K562 (cell line): ENCODE measurements around the gene HYOU1. TPM values are rescaled to one million over a fixed set of nuclear protein-coding genes. Genes with fewer than 3 reads are reported as not detected.

Experiments used
- ATAC-seq: fragments of 200-7000 bp; cut with Tn5 transposase; 3 replicates; pipeline ENCODE4 v1.9.1; 2020; ENCODE audit warnings: moderate library complexity
- BruUV-seq: library from RNA; stranded (reverse); fragments of 400-500 nt; replicated peaks from 2 replicates; lab custom pipeline; 2021; lab: Mats Ljungman, UMichigan
- CTCF ChIA-PET: fragments of 300-600 bp; formaldehyde crosslinking; extraction: SDS; loops from one replicate; lab custom pipeline; 2021; ENCODE audit warnings: low intra/inter-chr PET ratio; lab: Yijun Ruan, JAX
- POLR2A ChIA-PET: fragments of 300-600, 350-650 bp; sonication (Branson Sonifier 250); formaldehyde crosslinking; extraction: SDS; loops from one replicate; lab custom pipeline; 2021; ENCODE audit warnings: antibody characterized with exemption, inconsistent platforms; lab: Yijun Ruan, JAX
- DNase-seq, 4 experiments: peaks; one replicate each; pipeline versions ENCODE4 v3.0.0 to v3.0.0-alpha.2; 2011 to 2018; ENCODE audit warnings: low spot score in 3 of 4, mixed read lengths in 3 of 4; ENCODE audit errors: extremely low read depth in 1 of 4
- FAIRE-seq: peaks from 2 replicates; lab custom pipeline; 2011; peaks lifted over from hg19 to GRCh38; lab: Jason Lieb, UNC
- H2AFZ ChIP-seq: 2 replicates; pipeline ENCODE4 v1.6.0; 2011; ENCODE audit warnings: low read depth, low read length, control low read depth, inconsistent platforms
- H3K27ac ChIP-seq: fragments of 200-600 bp; 3 replicates; pipeline ENCODE4 v1.8.0; 2011; ENCODE audit warnings: low read depth, mild to moderate bottlenecking, control low read depth, inconsistent platforms, low read length, moderate library complexity, mixed read lengths; ENCODE audit errors: extremely low read depth
- H3K27me3 ChIP-seq, 2 experiments: fragments of 300-600 bp in 1 of 2; 2 replicates in 1 of 2; 3 replicates in 1 of 2; pipeline versions ENCODE4 v1.6.0 to v1.8.0; 2011; ENCODE audit warnings: inconsistent platforms in 2 of 2, low read length in 2 of 2, mild to moderate bottlenecking in 1 of 2, mixed read lengths in 1 of 2, moderate library complexity in 1 of 2; ENCODE audit not compliant: control insufficient read depth in 2 of 2, insufficient read depth in 2 of 2
- H3K36me3 ChIP-seq: fragments of 300-600 bp; 3 replicates; pipeline ENCODE4 v1.8.0; 2011; ENCODE audit warnings: mild to moderate bottlenecking, low read length, inconsistent platforms; ENCODE audit not compliant: control insufficient read depth, insufficient read depth
- H3K4me1 ChIP-seq, 2 experiments: fragments of 200-600 bp in 1 of 2; replicated peaks in 1 of 2; 2 replicates in 1 of 2; 3 replicates in 1 of 2; pipeline versions ENCODE4 v1.5.1 to v1.8.0; 2011; ENCODE audit warnings: inconsistent platforms in 2 of 2, low read length in 2 of 2, mild to moderate bottlenecking in 1 of 2, mixed read lengths in 1 of 2, moderate library complexity in 1 of 2; ENCODE audit not compliant: control insufficient read depth in 2 of 2, insufficient read depth in 2 of 2
- H3K4me2 ChIP-seq: 2 replicates; pipeline ENCODE4 v1.6.1; 2011; ENCODE audit warnings: low read length, control low read depth, inconsistent platforms, mixed read lengths; ENCODE audit not compliant: insufficient read depth
- H3K4me3 ChIP-seq: fragments of 200-600 bp; sonication (generic), shearing (Covaris generic); 2 replicates; pipeline ENCODE4 v1.5.1; 2016; ENCODE audit warnings: control low read depth, inconsistent platforms
- H3K79me2 ChIP-seq: fragments of 200-600 bp; 3 replicates; pipeline ENCODE4 v1.8.0; 2011; ENCODE audit warnings: low read length, inconsistent platforms; ENCODE audit not compliant: control insufficient read depth, insufficient read depth
- H3K9ac ChIP-seq, 2 experiments: 2 replicates each; pipeline versions ENCODE4 v1.6.0 to v1.6.1; 2011; ENCODE audit warnings: low read depth in 2 of 2, low read length in 2 of 2, control low read depth in 1 of 2, inconsistent platforms in 1 of 2, mild to moderate bottlenecking in 1 of 2, mixed read lengths in 1 of 2; ENCODE audit not compliant: insufficient read depth in 1 of 2
- H3K9me1 ChIP-seq: one replicate; pipeline ENCODE4 v1.6.0; 2011; ENCODE audit warnings: inconsistent platforms, mild to moderate bottlenecking, low read length, moderate library complexity; ENCODE audit not compliant: control insufficient read depth, insufficient read depth
- H3K9me3 ChIP-seq: replicated peaks from 2 replicates; pipeline ENCODE4 v1.5.1; 2011; ENCODE audit warnings: low read depth, low read length, inconsistent platforms; ENCODE audit not compliant: control insufficient read depth, insufficient read depth
- H4K20me1 ChIP-seq: replicated peaks from 2 replicates; pipeline ENCODE4 v1.6.1; 2011; ENCODE audit warnings: low read length, inconsistent platforms, mixed read lengths; ENCODE audit not compliant: control insufficient read depth, insufficient read depth
- ARHGAP35 ChIP-seq: fragments of 450-650 bp; IDR thresholded peaks from 2 replicates; pipeline ENCODE4 v1.6.1; 2018; ENCODE audit not compliant: partially characterized antibody
- HDAC6 ChIP-seq: IDR thresholded peaks from 2 replicates; pipeline ENCODE4 v1.6.1; 2012; ENCODE audit warnings: low read depth, mild to moderate bottlenecking, control low read depth, inconsistent platforms, low read length, moderate library complexity
- SMARCC2 ChIP-seq: fragments of 450-650 bp; IDR thresholded peaks from 2 replicates; pipeline ENCODE4 v1.6.1; 2017; ENCODE audit warnings: antibody characterized with exemption, moderate library complexity, mild to moderate bottlenecking, low read depth
- SOX6 ChIP-seq: fragments of 450-650 bp; IDR thresholded peaks from 2 replicates; pipeline ENCODE4 v1.6.1; 2014; ENCODE audit warnings: mild to moderate bottlenecking
- YY1 ChIP-seq, 3 experiments: IDR thresholded peaks; 2 replicates each; pipeline ENCODE4 v1.6.1; 2011; ENCODE audit warnings: low read length in 2 of 3, mild to moderate bottlenecking in 2 of 3, moderate library complexity in 2 of 3, borderline replicate concordance in 1 of 3, control low read depth in 1 of 3, low read depth in 1 of 3; ENCODE audit not compliant: insufficient read depth in 3 of 3, insufficient replicate concordance in 2 of 3, control insufficient read depth in 1 of 3, insufficient read length in 1 of 3; ENCODE audit errors: extremely low read depth in 1 of 3
- WGBS: fragments of 100-300 bp; shearing (Covaris generic); methylation state at CpG from one replicate; pipeline ENCODE4 v1.1.6; 2016; ENCODE audit warnings: low coverage, mixed read lengths; ENCODE audit not compliant: insufficient coverage; ENCODE audit errors: missing lambda C conversion rate; 5-methylcytosine and 5-hydroxymethylcytosine counted together
- in situ Hi-C: fragments of 300-500 bp; cut with MboI; formaldehyde crosslinking; loops from 4 replicates; pipeline ENCODE4 v1.15.0; 2018; ENCODE audit warnings: inconsistent platforms, mixed read lengths
- intact Hi-C: fragments of 100-400 bp; cut with micrococcal nuclease; formaldehyde crosslinking; loops from 2 replicates; pipeline ENCODE4 v1.14.2; 2022
- polyA plus RNA-seq, 8 experiments: library from polyadenylated mRNA; depleted of rRNA in 4 of 8; stranded (reverse) in 5 of 8; unstranded in 3 of 8; fragments of >200 nt; fragmentation: Nextera tagmentation in 2 of 8; fragmentation: Illumina TruSeq in 1 of 8; extraction: Ambion mirVana in 2 of 8; extraction: Trizol in 1 of 8; gene quantifications; 2 replicates each; pipeline versions ENCODE4 v1.2.1 to v1.2.3, GENCODE V29; 2011 to 2014; ENCODE audit warnings: inconsistent platforms in 1 of 8, missing spikeins in 1 of 8
- total RNA-seq, 7 experiments: library from RNA; depleted of rRNA in 6 of 7; stranded (reverse); fragments of >200 nt in 6 of 7; fragmentation: Illumina TruSeq in 2 of 7; extraction: Trizol in 2 of 7; gene quantifications; 2 replicates each; pipeline versions ENCODE4 v1.2.1 to v1.2.3, GENCODE V29; 2011 to 2021; ENCODE audit warnings: low replicate concordance in 1 of 7

HYOU1 gene
- total and polyA plus RNA-seq, 9 of the 15 experiments (the other 6 are each of a cell fraction or from before 2014, with no cell fraction given): 19.5 to 197 (median 128) TPM

GRCh38 chr11:119099711-119100110 is 42.7 kb upstream of the HYOU1 start:
- H3K79me2 ChIP-seq: peaks cover 37% of the 10 kb centered on the region
- no peak for FAIRE-seq
- in situ Hi-C loops (loop anchor here (5.0 kb wide), 1 partner anchor 98 kb away; no protein-coding TSS in a partner anchor), intact Hi-C loops (loop anchor here (2.0 to 5.0 kb wide), 4 partner anchors 58 to 187 kb away; partner anchors contain the start of genes RPS25, SLC37A4 and TRAPPC4)
- WGBS: 27% methylated on average over 4 of the region's 6 CpGs
- no peak for DNase-seq
- no peaks in the 10 kb centered on the region for H3K9me1 ChIP-seq
- TF ChIP-seq ARHGAP35 (no peak), HDAC6 (no peak), YY1 (IDR thresholded peaks at IDR 0.05; ENCODE audit: borderline replicate concordance in 1 of 3, control insufficient read depth in 1 of 3, extremely low read depth in 1 of 3, insufficient read depth in 3 of 3, insufficient read length in 1 of 3, insufficient replicate concordance in 2 of 3, low read depth in 1 of 3, low read length in 2 of 3) (peak in 1 of 3 experiments; percentile 21), SOX6 (no peak), SMARCC2 (no peak)
- POLR2A ChIA-PET: interaction anchor here (0.6 to 0.9 kb wide), 2 partner anchors 52 to 102 kb away, joined by 3 read pairs; no protein-coding TSS in a partner anchor
- H3K4me3 ChIP-seq: no peak overlapping the region; the same call in 1 of the 2 replicates
- no peak overlapping the region; the same call in 2 of the 3 replicates for H3K27ac ChIP-seq
- no peak for ATAC-seq
- H3K4me1 ChIP-seq: peaks cover 23 to 30% of the 10 kb centered on the region in 2 experiments; a peak in 4 of 5 replicates
- H3K9ac ChIP-seq: peak overlapping the region in 1 of 2 experiments; percentile 94; a peak in 2 of 4 replicates
- no TSS peak for BruUV-seq
- H3K36me3 ChIP-seq: peaks cover 37% of the 10 kb centered on the region
- no peaks in the 10 kb centered on the region for H3K27me3 ChIP-seq
- no peak overlapping the region for H2AFZ ChIP-seq
- H4K20me1 ChIP-seq: no peaks in the 10 kb centered on the region; the same call in 1 of the 2 replicates
- CTCF ChIA-PET: interaction anchor here (0.9 kb wide), 1 partner anchor 224 kb away, joined by 3 read pairs; no protein-coding TSS in a partner anchor
- peak overlapping the region; percentile 96; the same call in 1 of the 2 replicates for H3K4me2 ChIP-seq
- H3K9me3 ChIP-seq: no peaks in the 10 kb centered on the region
